CD4-positive, alpha-beta T cell treated with Interleukin-6 for 4 hours (primary cell): ENCODE measurements around the gene PRAME.

Source experiments
- DNase-seq: peaks from one replicate; pipeline ENCODE4 v3.0.0-alpha.2; 2020; ENCODE audit warnings: mixed read lengths

Gene PRAME

DNA sequence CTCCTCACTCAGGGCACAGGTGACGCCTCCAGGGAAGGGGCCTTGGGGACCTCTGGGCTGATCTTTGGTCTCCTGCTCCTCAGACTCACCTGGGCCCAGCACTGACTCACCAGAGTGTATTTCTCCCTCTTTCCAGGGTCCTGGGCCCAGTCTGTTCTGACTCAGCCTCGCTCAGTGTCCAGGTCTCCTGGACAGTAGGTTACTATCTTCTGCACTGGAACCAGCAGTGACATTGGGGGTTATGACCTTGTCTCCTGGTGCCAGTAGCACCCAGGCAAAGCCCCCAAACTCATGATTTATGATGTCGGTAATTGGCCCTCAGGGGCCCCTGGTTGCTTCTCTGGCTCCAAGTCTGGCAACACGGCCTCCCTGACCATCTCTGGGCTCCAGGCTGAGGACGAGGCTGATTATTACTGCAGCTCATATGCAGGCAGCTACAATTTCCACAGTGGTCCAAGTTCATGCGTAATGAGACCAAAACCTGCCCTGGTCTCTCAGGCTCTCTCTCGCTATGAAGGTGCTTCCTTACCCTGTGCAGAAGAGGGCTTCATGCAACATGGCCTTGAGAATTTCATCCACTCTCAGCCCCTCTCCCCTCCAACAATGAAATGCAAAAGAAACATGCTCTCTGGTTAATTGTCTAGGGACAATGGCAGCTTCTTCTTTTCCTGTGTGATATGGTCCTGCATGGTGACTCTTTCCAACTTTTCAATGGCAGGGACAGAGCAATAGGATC, 21.0 kb upstream of the PRAME start:
- no peak for DNase-seq

DNA sequence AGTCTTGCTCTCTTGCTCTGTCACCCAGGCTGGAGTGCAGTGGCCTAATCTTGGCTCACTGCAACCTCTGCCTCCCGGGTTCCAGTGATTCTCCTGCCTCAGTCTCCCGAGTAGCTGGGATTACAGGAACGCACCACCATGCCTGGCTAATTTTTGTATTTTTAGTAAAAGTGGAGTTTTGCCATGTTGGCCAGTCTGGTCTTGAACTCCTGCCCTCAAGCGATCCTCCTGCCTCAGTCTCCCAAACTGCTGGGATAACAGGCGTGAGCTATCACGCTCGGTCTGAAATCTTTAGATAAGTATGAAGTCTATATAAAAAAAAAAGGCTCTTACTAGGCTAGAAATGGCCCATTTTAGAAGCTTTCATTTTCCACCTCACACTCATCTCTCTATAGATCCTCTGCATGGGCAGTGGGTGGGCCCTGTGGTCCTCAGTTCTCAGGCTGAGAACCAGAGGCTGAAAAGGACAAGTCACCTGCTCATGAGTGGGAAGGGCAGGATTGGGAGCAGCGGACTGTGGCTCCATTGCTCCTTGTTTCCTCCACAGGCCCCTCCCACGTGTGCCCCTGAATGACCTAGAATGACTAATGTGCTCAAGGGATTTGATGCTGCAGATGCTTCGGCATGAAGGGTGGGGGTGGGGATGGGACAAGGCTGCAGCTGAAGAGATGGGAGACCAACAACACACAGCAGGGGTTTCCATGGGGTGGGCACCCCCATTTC, 19.8 kb upstream of the PRAME start:
- no peak for DNase-seq

- no peak for DNase-seq
Measured at GRCh38 chr22:22576989-22577427, 17.9 kb upstream of the PRAME start.

DNA sequence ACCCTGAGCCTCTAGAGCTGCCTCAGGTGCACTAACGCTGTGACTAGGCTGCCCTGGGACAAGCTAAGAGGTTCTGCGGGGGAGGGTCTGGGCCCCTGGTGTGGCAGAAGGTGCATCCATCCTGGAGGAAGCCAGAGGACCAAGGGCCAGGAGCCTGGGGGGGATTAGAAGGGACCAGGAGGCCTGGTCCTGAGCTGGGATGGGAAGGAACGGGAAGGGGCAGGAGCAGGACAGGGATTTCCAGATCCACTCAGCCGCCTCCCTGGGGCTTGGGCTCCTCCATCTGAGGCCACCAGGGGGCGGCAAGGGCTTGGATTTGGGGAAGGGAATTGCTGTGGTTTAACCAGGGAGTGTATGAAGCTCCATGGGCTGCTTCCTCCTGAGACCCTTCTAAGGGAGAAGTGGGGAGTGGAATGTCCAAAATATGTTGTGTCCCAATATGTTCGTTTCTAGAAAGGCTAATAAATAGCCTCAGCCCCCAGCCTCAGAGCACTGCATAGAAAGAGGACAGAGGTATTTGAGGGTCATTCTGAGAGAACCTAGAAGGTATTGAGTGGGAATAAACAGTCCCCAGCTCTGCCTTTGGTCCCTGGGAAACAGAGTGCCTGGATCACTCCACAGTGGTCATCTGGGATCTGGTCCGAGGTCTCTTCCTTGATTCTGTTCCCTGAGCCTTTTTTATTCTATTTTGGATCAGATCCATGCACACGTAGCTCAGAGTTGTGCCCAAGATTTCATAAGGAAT, 17.4 kb upstream of the PRAME start:
- peak; percentile 30 for DNase-seq

GRCh38 chr22:22574361-22574760, 15.3 kb upstream of the PRAME start:
- no peak for DNase-seq

GRCh38 chr22:22573047-22573889, 14.2 kb upstream of the PRAME start:
- DNase-seq: no peak

- no peak for DNase-seq
Measured at GRCh38 chr22:22571862-22572261, 12.8 kb upstream of the PRAME start.

- DNase-seq: no peak
Measured at GRCh38 chr22:22571429-22571828, 12.4 kb upstream of the PRAME start.

DNA sequence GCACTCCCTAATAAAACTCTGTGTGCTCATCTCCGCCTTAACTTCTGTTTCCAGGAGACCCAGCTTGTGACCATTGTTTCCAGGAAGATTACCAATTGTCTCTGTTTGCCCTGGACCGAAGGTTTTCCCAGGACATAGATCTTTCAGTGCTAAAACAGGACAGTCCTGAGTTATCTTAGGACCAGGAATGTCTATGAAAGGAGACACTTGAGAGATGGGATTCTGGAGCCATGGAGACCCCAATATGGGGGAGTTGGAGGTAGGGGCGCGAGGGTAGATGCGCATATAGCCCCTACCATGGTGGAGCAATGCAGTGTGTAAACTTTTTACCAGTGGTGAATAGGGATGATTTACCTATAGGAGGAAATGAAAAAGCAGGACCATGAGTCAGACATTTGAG, 10.2 kb upstream of the PRAME start:
- DNase-seq: no peak

DNA sequence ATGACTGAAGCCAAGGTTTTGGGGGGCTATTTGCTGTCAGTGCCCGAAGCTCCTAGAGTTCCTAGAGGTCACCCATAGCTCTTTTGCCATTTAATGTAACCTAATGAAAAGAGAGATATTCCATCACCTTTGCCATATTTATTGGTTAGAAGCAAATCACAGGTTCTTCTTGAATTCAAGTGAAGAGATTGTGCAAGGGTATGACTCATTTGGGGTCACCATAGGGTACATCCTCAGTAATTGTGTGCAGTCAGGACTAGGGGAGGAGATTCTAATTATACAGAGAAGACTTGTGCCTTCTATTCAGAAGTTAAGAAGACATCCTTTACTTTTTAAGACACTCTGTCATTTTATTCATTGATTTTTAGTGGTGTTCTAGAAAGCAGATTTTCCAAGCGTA, 6.9 kb upstream of the PRAME start:
- no peak for DNase-seq

DNA sequence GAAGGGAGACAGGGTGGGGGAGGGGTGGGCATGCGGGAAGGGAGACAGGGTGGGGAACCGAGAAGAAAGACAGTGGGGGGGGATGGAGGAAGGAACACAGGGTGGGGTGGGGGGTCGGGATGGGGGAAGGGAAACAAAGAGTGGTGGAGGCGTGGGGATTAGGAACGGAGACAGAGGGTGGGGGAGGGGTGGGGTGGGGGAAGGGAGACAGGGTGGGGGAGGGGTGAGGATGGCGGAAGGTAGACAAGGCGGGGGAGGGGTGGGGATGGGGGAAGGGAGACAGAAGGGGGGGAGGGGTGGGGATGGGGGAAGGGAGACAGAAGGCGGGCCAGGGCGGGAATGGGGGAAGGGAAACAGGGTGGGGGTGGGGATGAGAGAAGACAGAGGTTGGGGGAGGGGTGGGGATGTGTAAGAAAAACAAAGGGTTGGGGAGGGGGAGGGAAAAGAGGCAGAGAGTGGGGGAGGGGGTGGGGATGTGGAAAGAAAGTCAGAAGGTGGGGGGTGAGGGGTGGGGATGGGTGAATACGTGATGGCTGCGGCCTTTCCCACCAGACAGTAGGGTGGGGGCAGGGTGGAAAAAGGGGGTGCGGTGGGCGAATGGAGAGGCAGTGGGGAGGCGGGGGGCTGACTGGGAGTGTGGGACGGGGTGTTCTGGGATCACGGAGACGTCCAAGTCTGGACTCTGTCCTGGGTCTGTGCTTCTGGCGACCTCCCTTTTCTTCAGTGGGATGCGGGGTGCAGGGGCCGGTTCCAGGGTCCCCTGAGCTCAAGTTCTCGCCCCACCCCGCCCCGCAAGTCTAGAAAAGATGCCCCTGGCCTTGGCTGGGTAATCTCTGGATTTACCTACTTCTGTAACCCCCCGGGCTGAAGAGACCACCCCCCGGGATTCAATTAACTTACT, 744 bp downstream of the PRAME start:
- no peak for DNase-seq

- no peak for DNase-seq
Measured at GRCh38 chr22:22556995-22557925, 1.8 kb downstream of the PRAME start.

DNA sequence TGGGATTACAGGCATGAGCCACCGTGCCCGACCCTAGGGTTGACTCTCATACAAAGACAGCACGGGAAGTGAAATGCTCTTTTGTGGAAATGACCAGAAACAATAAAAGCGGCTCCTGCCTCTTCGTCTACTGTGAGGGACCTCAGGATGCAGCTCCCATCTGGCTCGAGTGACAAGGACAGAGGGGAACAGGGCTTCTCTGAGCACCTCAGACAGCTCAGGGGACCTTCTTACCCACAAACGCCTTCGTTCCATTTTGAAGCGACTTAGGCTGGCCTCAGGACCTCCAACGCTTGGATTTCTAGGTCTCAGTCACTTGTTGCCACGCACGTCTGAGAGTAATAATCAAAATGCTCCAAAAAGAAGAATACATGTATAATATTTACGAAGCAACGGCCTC, 2.5 kb downstream of the PRAME start:
- DNase-seq: no peak

DNA sequence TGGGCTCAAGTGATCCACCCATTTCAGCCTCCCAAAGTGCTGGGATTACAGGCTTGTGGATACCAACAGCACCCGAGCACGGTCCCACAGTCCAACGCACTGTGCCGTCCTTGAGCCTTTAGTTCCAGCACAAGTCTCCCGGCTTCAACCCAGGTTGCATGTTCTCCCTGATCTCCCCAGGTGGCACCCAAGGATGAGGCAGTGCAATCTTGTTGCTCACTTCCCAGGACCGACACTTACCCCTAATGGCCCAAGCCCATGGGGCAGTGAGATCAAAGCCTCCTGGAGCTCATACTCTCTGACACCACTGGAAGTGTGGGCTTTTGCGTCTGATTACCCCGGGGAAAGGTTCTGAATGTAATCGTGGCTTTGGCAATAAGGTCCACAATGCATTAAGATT, 3.5 kb downstream of the PRAME start:
- no peak for DNase-seq

DNA sequence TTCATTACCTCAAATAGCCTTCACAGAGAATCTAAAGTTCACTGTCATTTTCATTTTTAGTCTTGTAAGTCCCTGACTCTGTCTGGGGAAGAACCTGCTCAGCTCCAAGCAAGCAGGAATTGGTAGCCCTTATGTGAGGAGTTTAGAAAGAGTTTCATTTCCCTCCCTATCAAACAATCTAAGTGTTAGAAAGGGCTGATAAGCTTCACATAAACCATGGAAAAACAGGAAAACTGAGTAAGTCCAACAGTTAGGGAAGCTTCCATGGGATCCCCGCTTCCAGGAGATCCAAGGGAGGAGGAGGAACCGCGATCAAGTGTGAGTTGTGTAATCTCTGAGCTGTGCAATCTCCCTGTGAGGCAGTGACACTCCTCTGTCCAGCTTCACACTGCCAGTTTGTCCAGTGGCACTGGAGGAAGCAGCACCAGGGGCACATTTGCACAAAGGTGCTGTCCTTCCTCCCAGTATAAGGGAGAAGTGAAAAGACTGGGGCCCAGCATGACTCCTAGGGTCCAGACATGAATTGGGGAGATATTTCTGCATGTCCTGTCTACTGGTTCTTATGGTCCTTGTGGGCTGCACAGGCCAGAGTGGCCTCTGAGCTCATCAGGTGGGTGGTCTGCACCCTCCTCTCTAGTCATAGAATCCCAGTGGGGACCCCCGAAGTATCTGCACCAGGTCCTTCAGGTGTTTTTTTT, 4.3 kb downstream of the PRAME start:
- no peak for DNase-seq

DNA sequence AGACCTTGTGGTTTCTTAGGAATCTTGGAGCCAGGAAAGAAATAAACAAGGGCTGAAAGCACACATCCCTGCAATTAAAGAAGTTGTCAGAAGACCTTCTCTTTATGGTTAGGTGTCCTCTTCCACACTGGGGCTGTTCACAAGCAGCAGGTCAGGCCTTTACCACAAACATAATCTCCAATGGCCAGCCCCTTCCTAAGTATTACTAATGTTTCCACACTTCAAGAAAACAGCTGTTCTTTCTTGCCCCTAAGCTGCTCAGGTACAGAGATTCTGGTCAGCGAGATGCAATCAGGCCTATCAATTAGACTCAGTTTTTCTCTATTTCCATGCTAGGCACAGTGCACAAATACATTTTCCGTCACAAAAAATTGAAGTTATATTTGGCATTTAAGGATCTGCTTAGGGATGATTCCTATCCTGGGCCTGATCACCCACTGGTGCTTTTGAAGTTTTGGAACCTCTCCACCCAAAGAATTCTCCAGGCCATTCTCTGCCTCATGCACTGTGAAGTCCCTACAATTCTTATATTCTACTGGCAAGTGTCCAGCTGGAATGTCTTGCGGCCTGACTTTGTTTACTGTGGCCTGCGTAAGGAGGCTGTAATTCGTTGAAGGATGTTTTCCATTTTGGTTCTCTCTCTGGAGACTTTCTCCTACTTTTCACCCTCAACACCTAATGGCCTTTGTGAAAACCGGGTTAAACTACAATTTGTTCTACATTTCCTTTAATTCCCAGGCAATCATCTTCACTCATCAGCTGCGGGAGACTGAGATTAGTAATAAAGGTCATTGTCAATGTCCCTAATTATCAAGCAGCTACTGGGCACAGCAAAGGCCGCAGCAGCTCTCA, 5.1 kb downstream of the PRAME start:
- DNase-seq: no peak

DNA sequence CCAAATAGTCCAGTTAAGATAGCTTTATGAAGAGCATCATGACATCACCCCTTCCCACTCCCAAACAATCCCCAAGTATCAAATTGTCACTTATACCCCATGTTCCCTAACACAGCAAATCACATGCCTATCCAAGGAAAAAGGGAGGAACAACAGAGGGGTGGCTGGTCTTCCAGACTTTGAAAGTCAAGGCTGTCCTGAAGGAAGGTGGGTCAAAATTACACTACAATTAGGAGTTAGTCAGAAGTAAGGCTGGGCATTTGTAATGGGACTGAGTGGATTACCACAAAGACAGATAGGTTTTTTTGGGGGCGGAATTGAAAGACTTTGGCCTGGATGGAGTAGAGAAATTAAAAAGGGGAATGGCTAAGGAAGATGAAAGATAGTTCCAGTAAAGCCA, 5.9 kb downstream of the PRAME start:
- DNase-seq: no peak

DNA sequence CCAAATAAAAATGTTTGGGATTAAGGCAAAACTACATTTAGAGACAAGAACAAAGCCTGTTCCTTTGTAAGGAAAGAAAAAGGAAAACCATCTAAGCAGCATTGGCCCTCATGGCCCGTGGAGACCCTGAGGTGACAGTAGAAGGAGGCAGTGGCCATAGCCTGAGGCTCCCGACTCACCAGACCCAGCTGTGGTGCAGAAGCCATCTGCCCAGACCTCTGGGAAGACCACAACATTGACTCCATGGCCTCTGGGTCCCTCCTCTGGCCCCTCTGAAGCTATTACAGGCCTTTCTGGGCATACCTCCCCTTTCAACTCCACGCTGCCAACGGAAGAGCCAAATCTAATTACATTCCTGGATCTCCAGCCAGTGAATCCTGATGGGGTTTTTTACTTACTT, 6.4 kb downstream of the PRAME start:
- DNase-seq: no peak
